GM19397 (cell line): ENCODE measurements around the gene TGFB1I1.
"Not testable (repeated sequence)": the region's sequence is repeated elsewhere in the genome, so short reads cannot be mapped to it uniquely, and the experiment has no call there.

Experiments used
- ATAC-seq: cut with Tn5 transposase; IDR thresholded peaks from one replicate; pipeline ENCODE4 v1.9.1; 2021; ENCODE audit warnings: mild to moderate bottlenecking, moderate library complexity; ENCODE audit not compliant: unreplicated experiment

TGFB1I1 gene

DNA sequence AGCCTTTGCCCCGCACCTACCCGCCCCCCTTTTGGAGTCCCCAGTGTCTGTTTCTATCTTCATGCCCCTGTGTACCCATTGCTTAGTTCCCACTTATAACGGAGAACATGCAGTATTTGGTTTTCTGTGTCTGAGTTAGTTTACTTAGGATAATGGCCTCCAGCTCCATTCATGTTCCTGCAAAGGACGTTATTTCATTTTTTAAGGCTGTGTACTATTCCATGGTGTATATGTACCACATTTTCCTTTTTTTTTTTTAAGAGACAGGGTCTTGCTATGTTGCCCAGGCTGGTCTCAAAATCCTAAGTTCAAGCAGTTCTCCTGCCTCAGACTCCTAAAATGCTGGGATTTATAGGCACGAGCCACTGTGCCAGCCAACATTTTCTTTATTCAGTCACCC is 4.1 kb upstream of the TGFB1I1 start:
- ATAC-seq: no peak

GRCh38 chr16:31470615-31471014 is 1.3 kb upstream of the TGFB1I1 start:
- ATAC-seq: no peak

- no peak for ATAC-seq
Measured at GRCh38 chr16:31471241-31471874, 594 bp upstream of the TGFB1I1 start.

DNA sequence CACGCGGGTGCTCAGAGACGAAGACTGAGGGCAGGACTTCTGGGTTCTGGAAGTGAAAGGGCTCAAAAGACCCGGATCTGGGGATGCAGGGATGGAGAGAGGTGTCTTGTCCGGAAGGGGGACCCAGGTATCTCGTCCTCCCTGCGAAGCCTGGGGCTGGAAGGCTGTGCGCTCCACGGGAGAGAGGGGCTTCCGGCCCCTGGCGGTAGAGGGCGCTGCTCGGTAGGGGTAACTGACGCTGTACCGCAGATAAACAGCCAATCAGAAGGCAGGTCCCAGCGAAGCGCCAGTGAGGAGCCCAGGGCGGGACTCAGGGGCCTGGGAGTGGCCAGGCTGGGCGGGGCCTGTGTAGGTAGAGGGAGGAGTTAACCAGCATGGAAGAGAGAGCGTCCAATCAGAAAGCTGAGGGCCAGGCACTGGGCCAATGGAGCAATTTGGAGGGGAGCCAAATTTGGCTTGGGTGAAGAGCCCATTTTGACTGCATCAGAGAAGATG is 804 bp downstream of the TGFB1I1 start:
- no peak for ATAC-seq

DNA sequence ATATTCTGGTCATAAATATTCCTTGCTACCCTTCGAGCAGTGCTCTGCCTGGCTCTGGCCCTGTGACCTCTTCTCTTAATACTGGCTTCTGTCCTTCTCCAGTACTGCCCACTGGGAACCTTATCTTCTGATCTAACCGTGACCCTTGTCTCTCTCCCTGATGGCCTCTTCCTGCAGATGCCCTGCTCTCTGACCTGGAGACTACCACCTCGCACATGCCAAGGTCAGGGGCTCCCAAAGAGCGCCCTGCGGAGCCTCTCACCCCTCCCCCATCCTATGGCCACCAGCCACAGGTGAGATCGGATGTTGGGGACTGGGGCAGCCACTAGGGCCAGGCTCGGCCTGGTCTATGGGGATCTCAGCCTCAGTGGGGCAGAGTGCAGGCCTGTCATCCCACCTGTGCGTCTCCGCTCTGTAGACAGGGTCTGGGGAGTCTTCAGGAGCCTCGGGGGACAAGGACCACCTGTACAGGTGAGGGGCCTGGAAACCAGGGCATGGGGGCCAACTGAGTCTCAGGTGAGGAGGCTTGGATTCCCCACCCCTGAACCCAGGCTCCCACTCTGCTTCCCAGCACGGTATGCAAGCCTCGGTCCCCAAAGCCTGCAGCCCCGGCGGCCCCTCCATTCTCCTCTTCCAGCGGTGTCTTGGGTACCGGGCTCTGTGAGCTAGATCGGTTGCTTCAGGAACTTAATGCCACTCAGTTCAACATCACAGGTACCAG is 1.5 kb downstream of the TGFB1I1 start:
- ATAC-seq: no peak

GRCh38 chr16:31474173-31474714 is 2.3 kb downstream of the TGFB1I1 start:
- ATAC-seq: no peak

- no peak for ATAC-seq
Measured at GRCh38 chr16:31474773-31475738, 3.1 kb downstream of the TGFB1I1 start.

GRCh38 chr16:31475946-31476302 is 4.0 kb downstream of the TGFB1I1 start:
- no peak for ATAC-seq

GRCh38 chr16:31476303-31477219 is 4.6 kb downstream of the TGFB1I1 start:
- ATAC-seq: peak; percentile 70

DNA sequence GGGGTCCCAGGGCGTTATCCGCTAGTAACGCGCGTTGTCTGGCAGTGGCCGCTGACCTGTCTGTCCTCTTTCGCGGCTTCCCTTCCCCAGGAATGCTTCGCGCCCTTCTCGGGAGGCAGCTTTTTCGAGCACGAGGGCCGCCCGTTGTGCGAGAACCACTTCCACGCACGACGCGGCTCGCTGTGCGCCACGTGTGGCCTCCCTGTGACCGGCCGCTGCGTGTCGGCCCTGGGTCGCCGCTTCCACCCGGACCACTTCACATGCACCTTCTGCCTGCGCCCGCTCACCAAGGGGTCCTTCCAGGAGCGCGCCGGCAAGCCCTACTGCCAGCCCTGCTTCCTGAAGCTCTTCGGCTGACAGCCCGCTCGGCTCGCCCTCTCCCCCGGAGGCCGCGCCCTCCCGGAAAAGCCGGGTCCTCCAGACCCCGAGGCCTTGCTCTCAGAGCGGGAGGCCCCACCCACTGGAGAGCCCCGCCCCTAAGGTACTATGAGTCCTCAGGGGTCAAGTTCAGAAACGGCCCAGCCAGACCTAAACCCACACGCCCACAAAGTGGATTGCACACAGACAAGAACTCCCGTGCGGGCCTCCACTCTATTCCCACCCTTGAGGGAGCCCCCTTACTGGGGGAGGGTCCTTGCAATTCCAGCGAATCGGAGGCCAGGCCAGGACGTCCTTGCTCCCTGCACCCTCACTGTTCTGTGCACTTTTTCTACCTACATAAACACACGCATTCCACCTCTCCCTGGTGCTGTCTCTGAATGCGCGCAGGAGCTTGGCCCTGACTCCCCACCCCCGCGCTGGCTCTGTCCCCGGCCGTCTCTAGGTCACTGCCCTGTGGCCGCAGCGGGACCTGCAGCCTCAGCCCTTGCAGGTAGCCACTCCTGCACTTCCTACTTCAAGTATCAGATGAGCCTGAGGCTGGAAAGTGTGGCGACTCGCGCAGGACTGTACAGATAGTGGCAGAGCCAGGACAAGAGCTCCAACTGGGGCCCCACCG is 5.6 kb downstream of the TGFB1I1 start:
- no peak for ATAC-seq

DNA sequence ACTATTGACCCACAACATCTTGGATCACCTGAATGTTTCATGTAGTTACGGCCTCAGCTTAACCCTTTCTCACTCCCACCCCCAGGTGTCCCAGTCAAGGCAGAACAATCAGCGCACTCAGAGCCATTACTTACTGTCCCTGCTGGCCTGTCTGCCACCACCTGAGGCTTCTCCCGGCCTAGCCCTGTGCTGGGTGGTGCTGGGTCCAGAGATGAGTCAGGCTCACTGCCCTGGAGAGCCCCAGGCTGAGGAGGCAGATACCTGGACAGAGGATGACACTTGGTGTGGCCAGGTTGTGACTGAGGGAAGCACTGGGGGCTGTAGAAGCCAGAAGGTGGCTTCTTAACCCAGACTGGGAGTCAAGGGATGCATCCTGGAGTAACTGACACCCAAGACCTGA is 7.0 kb downstream of the TGFB1I1 start:
- no peak for ATAC-seq

DNA sequence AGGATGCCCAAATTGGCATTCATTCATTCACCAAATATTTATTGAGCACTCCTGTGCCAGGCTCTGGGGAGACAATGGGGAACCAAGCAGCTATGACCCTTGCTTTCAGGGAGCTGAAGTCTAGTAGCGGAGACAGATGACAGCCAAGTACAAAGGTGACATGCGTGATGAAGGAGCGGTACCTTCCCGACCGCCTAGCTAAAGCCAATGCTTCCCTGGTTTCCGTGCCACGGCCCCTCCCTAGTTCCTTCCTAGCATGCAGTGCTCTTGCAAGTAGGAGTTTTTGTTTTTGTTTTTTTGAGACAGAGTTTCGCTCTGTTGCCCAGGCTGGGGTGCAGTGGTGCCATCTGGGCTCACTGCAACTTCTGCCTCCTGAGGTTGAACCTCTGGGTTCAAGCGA is 7.8 kb downstream of the TGFB1I1 start:
- ATAC-seq: no peak

DNA sequence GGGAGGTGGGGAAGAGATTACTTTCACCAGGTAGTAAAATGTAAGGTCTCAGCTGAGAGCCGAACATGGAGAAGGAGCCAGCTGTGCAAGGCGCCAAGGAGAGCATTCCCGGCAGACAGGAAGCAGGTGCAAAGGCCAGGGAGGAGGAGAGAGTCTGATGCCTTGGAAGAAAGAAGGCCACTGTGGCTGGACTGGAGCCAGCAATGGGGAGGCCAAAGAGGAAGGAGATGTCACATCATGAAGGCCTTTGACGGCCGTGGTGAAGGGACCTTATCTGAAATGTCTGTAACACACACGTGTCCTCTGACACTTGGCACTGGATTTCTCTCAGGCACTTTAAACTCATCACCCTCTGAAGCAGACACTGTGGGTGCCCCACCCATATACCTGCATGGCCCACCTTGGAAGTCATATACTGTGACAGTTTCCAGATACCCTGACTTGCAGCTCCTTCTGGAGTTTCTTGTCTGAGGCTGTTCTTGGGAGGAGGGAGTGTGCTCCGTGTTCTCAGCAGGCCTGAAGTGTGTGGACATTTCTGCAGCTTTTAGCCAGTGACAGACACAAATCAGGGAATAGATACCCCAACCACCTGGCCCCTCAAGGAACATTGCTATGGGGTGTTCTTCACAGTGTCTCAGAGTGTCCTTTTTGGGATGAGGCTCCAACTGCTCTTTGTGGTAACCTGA is 9.0 kb downstream of the TGFB1I1 start:
- no peak for ATAC-seq

GRCh38 chr16:31483081-31483480 is 11.1 kb downstream of the TGFB1I1 start, which contains the start of gene SLC5A2:
Gene SLC5A2, plus strand, starts transcription at chr16:31483123. Its CDS starts 14 bp downstream, at chr16:31483137.
- ATAC-seq: no peak

DNA sequence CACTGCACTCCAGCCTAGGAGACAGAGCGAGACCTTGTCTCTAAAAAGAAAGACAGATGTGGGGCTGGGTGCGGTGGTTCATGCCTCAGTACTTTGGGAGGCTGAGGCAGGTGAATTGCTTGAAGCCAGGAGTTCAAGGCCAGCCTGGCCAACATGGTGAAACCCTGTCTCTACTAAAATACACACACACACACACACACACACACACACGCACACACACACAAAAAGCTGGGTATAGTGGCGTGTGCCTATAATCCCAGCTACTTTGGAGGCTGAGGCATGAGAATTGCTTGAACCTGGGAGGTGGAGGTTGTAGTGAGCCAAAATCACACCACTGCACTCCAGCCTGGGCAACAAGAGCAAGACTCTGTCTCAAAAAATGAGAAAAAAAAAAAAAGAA is 12.1 kb downstream of the TGFB1I1 start:
- not testable (repeated sequence) for ATAC-seq

DNA sequence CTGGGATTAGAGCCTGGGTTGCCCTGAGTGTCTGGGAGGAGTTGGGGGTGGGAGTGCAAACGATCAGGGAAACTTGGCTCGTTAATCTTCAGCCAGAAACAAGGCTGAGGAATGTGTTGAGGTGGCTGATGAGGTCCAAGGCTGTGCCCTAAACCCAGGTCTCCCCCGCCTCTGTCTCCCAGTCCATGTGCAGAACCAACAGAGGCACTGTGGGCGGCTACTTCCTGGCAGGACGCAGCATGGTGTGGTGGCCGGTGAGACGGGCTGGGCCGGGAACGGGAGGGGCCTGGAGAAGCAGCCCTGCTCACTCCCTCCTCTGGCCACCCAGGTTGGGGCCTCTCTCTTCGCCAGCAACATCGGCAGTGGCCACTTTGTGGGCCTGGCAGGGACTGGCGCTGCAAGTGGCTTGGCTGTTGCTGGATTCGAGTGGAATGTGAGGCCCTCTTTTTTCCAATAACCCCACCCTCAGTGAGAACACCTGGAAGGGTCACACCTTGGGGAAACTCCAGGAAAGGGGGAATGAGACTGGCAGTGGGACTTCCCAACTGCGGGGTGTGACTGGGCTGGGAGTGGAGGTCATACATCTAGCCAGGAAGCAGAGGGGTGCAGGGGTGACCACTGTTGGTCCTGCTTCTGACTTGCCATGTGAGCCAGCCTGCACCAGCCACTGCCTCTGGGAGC is 12.7 kb downstream of the TGFB1I1 start:
- ATAC-seq: no peak

DNA sequence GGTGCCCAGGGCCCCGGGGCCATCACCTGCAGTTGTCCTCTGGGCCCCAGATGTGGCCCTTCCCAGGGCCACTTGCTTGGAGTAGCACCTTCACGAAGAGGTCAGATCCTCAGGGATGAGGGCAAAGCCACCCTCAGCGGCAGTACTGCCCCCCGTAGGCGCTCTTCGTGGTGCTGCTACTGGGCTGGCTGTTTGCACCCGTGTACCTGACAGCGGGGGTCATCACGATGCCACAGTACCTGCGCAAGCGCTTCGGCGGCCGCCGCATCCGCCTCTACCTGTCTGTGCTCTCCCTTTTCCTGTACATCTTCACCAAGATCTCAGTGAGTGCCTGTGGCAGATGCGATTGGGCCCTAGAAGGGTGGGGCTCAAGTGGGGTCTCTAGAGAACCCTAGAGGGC is 13.6 kb downstream of the TGFB1I1 start:
- no peak for ATAC-seq

- no peak for ATAC-seq
Measured at GRCh38 chr16:31486045-31486444, 14.1 kb downstream of the TGFB1I1 start.
